D341Med (cell line): ENCODE results near the gene PRSS37.
"Not testable (repeated sequence)": the region's sequence is repeated elsewhere in the genome, so short reads cannot be mapped to it uniquely, and the experiment has no call there.

Source experiments
- DNase-seq: peaks from one replicate; pipeline ENCODE4 v3.0.0; 2012; ENCODE audit warnings: low spot score

Gene PRSS37

DNA sequence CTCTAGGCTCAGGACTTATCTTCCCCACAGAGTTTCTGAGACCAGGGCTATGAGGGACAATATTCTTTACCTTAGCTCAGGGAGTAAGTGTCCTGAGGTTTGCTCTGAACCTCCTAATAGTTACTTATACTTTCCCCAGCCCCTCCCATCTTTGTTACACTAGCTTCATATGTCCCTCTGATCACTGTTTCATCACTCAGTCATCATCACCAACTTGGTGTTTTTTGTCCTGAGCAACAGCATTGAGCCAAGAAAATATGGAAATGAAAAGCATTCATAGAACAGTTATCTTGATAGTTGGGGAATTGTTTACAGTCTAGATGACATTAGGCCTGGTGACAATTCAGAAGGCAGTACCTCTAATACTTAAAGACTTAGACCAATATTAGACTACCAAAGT is at the start of gene PRSS37:
TSS of gene PRSS37 (minus strand) at position 101 of the 400 bp plus-strand sequence. CDS start 436 bp downstream, outside the sequence.
- DNase-seq: no peak

GRCh38 chr7:141889321-141889720 is 48.0 kb upstream of the PRSS37 start:
- DNase-seq: no peak

- DNase-seq: no peak
These were observed 43.4 kb upstream of the PRSS37 start for GRCh38 chr7:141884539-141885225.

GRCh38 chr7:141880960-141881359 is 39.7 kb upstream of the PRSS37 start:
- DNase-seq: no peak

- DNase-seq: no peak
These were observed 36.1 kb upstream of the PRSS37 start for GRCh38 chr7:141877365-141877764.

DNA sequence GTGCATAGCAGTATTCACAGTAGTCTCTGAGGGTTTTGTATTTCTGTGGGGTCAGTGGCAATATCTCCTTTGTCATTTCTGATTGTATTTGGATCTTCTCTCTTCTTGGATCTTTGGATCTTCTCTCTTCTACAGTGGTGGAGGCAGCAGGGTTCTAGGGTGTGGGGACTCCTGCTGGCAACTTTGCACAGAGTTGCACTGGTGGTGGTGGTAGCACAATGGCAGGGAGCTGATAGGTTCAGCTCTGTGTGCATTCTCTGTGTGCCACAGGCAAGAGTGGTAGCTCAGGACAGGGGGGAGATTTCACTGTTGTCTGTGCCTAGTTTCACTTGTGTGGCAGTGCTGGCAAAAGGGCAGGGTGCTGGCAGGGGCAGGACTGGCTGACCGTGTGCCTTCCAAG is 35.1 kb upstream of the PRSS37 start:
- no peak for DNase-seq

- DNase-seq: no peak
These were observed 34.2 kb upstream of the PRSS37 start for GRCh38 chr7:141875453-141875852.

- DNase-seq: no peak
These were observed 33.5 kb upstream of the PRSS37 start for GRCh38 chr7:141874787-141875186.

- DNase-seq: no peak
These were observed 31.6 kb upstream of the PRSS37 start for GRCh38 chr7:141872931-141873330.

DNA sequence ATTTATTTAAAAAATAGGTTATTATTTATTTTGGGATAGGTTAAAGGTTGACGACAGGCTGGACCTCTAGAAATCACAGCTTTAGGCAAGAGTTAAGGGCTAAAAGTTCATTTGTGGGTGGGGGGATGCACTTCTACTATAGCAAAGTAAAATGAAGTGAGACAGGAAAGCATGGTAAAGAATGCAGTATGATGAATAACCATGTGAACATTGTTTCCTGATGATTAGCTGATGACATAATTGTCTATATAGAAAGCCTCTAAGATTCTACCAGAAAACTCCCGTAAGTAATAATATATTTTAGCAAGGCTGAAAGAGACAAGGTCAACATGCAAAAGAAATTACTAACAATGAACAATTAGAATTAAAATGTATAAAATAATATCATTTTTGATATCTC is 25.7 kb upstream of the PRSS37 start:
- DNase-seq: no peak

- no peak for DNase-seq
These were observed 23.6 kb upstream of the PRSS37 start for GRCh38 chr7:141864765-141865447.

GRCh38 chr7:141860207-141860606 is 18.9 kb upstream of the PRSS37 start:
- no peak for DNase-seq

GRCh38 chr7:141847996-141848395 is 6.7 kb upstream of the PRSS37 start:
- no peak for DNase-seq

DNA sequence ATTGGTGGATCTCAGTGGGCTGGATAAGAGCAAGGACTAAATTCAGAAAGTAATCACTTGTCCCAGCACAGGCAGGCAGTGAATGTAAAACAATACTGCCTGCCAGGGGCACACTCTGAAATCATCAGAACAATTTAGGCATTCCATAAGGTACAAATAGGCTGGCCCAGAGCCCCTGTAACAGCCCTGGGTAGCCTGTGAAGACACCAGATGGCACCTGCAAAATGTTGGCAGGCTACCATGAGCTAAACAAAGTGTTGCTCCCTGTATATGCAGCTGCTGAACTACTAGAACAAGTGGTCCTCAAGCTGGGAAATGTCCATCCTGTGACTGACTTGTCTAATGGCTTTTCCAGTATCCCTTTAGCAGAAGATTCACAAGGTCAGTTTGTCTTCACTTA is 3.0 kb upstream of the PRSS37 start:
- DNase-seq: no peak

DNA sequence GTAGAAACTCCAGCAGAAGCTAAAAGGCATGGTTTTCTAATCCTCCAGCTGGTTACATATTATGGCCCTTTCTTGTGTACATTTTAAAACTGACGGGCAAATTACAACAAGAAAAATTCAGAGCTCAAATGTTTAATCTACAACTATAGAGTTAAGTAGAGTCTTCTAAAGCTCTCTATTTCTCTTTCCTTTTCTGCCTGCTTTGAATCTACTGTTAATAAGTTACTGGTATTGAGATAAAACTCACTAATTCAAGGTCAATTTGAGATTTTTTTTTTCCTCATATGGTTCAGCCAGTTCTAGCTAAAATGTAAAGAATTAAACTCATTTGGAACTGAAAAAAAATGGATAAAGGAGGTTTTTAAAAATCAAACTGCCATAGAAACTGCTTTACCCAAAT is 1.6 kb upstream of the PRSS37 start:
- no peak for DNase-seq

- DNase-seq: no peak
These were observed 577 bp downstream of the PRSS37 start for GRCh38 chr7:141840708-141841107.

- no peak for DNase-seq
These were observed 2.0 kb downstream of the PRSS37 start for GRCh38 chr7:141839256-141839655.

DNA sequence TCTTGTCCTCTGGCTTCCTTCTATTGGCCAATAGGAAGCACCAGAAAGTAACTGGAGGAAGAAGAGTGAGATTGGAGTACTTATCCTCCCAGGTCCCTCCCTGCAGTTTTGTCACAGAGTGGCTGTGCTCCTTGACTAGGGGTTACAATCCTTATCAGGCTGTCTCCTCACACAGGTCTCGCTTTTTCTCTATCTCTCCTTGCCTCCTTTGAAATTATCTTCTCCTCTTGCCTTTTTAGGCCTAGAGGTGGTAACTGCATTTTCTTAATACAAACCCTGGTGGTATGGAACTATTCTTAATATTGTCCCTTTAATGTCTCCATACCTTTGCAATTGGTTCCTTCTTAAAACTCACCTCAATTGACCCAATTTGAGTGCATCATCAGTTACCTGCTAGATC is 2.7 kb downstream of the PRSS37 start:
- DNase-seq: no peak

DNA sequence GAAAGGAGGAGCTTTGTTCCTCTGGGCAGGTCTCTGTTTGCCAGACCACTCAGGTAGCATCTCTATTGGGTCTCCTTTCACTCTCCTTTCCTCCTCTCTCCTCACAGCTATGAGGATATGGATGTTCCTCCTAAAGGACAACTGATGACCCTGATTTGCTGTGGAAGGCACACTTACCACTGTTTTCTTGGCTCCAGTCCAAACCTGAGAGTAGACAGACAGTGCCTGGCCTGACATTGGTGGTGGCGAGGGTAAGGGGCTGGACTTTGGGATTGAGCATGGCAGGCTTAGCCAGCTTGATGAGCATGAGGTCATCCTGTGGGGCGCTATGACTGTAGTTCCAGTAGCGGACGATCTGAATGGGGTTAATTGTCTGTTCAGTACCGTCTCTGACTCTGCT is 3.6 kb downstream of the PRSS37 start:
- no peak for DNase-seq

- DNase-seq: not testable (repeated sequence)
These were observed 18.9 kb downstream of the PRSS37 start for GRCh38 chr7:141822432-141822831.

DNA sequence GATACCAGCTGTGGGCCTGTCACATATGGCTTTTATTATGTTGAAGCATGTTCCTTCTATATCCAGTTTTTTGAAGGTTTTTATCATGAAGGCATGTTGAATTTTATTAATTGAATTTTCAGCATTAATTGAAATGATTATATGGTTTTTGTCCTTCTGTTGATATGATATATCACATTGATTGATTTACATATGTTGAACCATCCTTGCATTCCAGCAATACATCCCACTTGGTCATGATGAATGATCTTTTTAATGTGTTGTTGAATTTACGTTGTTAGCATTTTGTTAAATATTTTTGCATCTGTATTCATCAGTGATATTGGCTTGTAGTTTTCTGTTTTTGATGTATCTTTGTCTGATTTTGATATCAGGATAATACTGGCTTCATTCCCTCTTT is 21.2 kb downstream of the PRSS37 start:
- no peak for DNase-seq

DNA sequence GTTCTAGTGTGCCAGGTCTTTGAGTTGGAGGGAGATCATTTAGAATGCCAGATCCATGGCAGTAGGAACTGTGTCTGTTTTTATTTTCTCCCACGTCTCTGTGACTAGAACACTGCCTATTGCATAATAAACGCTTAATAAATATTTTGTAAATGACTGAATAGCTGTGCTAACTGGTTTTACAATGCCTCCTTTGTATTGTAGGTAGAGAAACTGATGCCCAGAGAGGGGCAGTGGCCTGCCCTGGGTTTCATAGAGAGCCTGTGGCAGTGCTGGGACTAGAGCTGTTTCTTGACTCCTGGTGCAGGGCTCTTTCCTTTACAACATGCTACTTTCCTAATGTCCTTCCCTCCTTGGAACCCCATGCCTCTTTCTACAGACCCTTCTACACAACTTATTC is 48.8 kb downstream of the PRSS37 start:
- DNase-seq: no peak

DNA sequence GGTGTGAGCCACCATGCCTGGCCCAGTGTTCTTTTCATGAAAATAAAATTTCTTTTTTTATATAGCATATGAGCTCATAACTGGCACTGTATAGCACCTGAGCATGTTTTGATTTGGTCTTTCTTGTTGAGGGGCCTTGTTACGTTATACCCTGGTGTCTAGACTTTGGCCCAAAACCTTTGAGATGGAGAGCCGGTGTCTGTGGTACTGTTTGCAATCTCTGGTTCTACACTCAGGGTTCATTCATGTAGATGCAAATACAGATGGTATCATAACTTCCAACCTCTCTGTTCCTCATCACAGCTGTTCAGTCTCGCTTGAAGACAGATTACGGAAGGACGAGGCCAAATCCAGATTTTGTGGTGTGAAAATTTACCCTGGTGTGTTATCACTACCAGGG is 51.4 kb downstream of the PRSS37 start, which contains the start of gene TAS2R5:
TSS of gene TAS2R5 (plus strand) at position 301 of the 400 bp plus-strand sequence. CDS start 145 bp downstream, outside the sequence.
- no peak for DNase-seq

DNA sequence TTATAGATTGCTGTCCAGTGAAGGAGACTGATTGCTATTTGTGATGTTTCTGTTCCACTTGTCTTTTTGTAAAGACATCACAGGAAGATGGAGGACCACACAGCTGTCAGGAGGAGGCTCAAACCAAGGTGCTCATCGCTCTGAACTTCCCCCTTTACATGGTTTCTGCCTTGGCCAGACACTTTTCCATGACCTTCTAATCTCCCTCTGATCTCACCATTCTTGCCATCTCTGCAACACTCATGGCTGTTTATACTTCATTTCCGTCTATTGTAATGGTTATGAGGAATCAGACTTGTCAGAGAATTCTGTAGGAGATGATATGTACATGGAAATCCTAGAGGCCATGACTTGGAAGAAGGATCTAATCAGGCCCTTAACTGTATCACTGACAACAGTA is 53.0 kb downstream of the PRSS37 start:
- DNase-seq: no peak
